ENCODE measurements around the gene ARMC12. TPM values are rescaled to one million over a fixed set of nuclear protein-coding genes. Genes with fewer than 3 reads are reported as not detected.

ARMC12 gene
- polyA plus RNA-seq, 1 donor (not counting 4 experiments of a cell fraction or from before 2014, with no cell fraction given) = 0.54 TPM

DNA sequence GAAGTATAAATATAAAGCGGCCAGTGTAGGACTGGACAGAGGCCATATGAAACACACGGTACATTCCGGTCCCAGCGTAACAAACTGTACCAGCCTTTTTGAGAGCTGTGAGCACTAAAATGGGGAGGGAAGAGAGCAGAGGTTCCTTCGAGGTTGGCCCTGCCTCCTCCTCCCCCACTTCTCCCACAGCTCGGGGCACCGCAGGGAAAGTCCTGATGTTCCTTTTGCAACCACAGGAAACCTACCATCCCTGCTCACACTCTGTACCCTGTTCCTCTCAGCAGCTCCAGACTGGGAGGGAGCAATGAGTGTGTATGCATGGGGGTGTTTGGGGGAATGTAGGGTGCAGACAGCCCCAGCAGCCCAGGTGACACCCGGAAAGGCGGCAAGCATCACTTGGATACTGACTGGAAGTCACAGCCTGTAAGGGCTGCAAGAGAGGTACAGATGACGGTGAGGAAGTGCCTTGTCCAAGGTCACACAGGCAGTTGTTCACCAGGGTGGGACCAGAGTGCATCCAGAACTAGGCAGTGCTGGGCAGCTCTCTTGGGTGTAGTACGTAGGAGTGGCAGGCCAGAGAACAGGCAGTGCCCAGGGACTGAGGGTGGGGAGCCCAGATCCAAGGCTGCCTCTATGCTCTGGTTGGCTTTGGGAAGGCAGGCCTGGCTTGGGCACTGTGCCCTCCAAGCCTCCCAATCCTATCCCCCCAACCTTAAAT, 11.0 kb upstream of the ARMC12 start:
- Histone ChIP-seq H3K27ac (ENCODE audit: control insufficient read depth, insufficient read depth, low read length) (peak overlapping the region; percentile 97), H3K9me3 (ENCODE audit: control insufficient read depth, low read depth, low read length) (no peaks in the 10 kb centered on the region), H3K4me3 (ENCODE audit: control insufficient read depth in 2 of 3, extremely low read depth in 1 of 3, insufficient read depth in 2 of 3, low read depth in 1 of 3, low read length in 3 of 3) (peak overlapping the region in 1 of 3 experiments; percentile 7), H2AFZ (ENCODE audit: control insufficient read depth, low read length) (peak overlapping the region; percentile 49), H3K4me2 (ENCODE audit: control insufficient read depth, extremely low read depth, insufficient read depth, low read depth, low read length) (peak overlapping the region; percentile 86), H3K36me3 (ENCODE audit: control insufficient read depth in 2 of 2, extremely low read depth in 1 of 2, insufficient read depth in 2 of 2, low read length in 2 of 2) (no peaks in the 10 kb centered on the region), H4K20me1 (ENCODE audit: control insufficient read depth, extremely low read depth, insufficient read depth, low read length) (no peaks in the 10 kb centered on the region), H3K9me1 (ENCODE audit: control insufficient read depth, extremely low read depth, insufficient read depth, low read length) (no peaks in the 10 kb centered on the region), H3K4me1 (ENCODE audit: control insufficient read depth, extremely low read depth, insufficient read depth, low read length) (peaks cover 48% of the 10 kb centered on the region), H3K27me3 (ENCODE audit: control insufficient read depth, extremely low read depth, insufficient read depth, low read length) (no peaks in the 10 kb centered on the region), H3K9ac (ENCODE audit: control insufficient read depth, extremely low read depth, insufficient read depth, low read length) (peak overlapping the region; percentile 90), H3K79me2 (ENCODE audit: control insufficient read depth, insufficient read depth, low read length) (no peaks in the 10 kb centered on the region)
- FAIRE-seq = no peak
- dilution Hi-C loops (cut with MboI; ENCODE audit: extremely low pct_ligation_motif_present, low sequenced_read_pairs) = loop anchor here (25.0 kb wide), 1 partner anchor 164 kb away; no protein-coding TSS in a partner anchor
- TF ChIP-seq, protein P1, sequence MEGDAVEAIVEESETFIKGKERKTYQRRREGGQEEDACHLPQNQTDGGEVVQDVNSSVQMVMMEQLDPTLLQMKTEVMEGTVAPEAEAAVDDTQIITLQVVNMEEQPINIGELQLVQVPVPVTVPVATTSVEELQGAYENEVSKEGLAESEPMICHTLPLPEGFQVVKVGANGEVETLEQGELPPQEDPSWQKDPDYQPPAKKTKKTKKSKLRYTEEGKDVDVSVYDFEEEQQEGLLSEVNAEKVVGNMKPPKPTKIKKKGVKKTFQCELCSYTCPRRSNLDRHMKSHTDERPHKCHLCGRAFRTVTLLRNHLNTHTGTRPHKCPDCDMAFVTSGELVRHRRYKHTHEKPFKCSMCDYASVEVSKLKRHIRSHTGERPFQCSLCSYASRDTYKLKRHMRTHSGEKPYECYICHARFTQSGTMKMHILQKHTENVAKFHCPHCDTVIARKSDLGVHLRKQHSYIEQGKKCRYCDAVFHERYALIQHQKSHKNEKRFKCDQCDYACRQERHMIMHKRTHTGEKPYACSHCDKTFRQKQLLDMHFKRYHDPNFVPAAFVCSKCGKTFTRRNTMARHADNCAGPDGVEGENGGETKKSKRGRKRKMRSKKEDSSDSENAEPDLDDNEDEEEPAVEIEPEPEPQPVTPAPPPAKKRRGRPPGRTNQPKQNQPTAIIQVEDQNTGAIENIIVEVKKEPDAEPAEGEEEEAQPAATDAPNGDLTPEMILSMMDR (optimal IDR thresholded peaks at IDR 0.05 in 1 of 3, IDR thresholded peaks at IDR 0.05 in 1 of 3, conservative IDR thresholded peaks at IDR 0.05 in 1 of 3; ENCODE audit: extremely low read depth in 1 of 3, insufficient read depth in 2 of 3, low read length in 3 of 3) = no peak
- no peak for TF ChIP-seq EZH2 (IDR thresholded peaks at IDR 0.05; ENCODE audit: low read length)
- DNase-seq (ENCODE audit: low read depth, low spot score) = no peak

DNA sequence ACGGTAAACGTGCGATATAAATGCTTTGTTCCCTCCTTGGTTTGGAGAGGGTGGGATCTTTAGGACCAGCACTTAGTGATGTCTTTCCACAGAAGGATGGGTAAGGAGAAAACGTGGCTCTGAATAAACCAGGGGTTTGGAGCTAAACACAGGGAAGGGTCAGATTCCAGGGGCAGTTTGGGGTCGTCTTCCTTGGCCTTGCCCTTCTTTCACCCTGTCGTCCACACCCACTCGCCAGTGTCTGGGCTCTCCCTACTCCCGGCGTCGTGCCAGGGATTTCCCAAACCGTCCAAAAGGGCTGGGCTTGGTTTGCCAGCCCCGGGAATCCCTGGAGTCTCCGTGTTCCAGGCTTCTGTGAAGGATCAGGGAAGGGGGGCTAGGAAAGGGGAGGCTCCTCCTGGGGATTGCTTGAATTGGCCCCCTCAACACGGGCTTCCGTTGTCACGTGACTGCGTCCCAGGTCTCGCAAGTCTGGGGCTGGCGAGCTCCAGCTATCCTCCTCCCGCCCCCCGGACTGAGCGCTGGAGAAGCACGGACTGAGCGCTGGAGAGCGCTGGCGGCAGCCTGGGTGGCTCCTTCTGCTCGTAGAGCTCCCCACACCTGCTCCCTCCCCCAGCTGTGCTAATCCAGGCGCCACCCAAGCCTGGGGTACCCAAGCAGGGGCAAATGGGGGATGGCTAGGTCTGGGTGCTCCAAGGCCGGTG, 9.4 kb upstream of the ARMC12 start:
- Histone ChIP-seq H3K4me2 (ENCODE audit: control insufficient read depth, extremely low read depth, insufficient read depth, low read depth, low read length) (peak overlapping the region; percentile 86), H3K4me3 (ENCODE audit: control insufficient read depth in 2 of 3, extremely low read depth in 1 of 3, insufficient read depth in 2 of 3, low read depth in 1 of 3, low read length in 3 of 3) (peak overlapping the region; percentile 33 to 54 (median 34)), H3K79me2 (ENCODE audit: control insufficient read depth, insufficient read depth, low read length) (no peaks in the 10 kb centered on the region), H3K9me3 (ENCODE audit: control insufficient read depth, low read depth, low read length) (no peaks in the 10 kb centered on the region), H3K9ac (ENCODE audit: control insufficient read depth, extremely low read depth, insufficient read depth, low read length) (peak overlapping the region; percentile 90), H4K20me1 (ENCODE audit: control insufficient read depth, extremely low read depth, insufficient read depth, low read length) (no peaks in the 10 kb centered on the region), H3K27me3 (ENCODE audit: control insufficient read depth, extremely low read depth, insufficient read depth, low read length) (no peaks in the 10 kb centered on the region), H3K27ac (ENCODE audit: control insufficient read depth, insufficient read depth, low read length) (peak overlapping the region; percentile 97), H3K36me3 (ENCODE audit: control insufficient read depth in 2 of 2, extremely low read depth in 1 of 2, insufficient read depth in 2 of 2, low read length in 2 of 2) (no peaks in the 10 kb centered on the region), H3K9me1 (ENCODE audit: control insufficient read depth, extremely low read depth, insufficient read depth, low read length) (no peaks in the 10 kb centered on the region), H2AFZ (ENCODE audit: control insufficient read depth, low read length) (peak overlapping the region; percentile 52), H3K4me1 (ENCODE audit: control insufficient read depth, extremely low read depth, insufficient read depth, low read length) (peaks cover 56% of the 10 kb centered on the region)
- DNase-seq (ENCODE audit: low read depth, low spot score) = peak; percentile 19
- TF ChIP-seq, protein P1 (optimal IDR thresholded peaks at IDR 0.05 in 1 of 3, IDR thresholded peaks at IDR 0.05 in 1 of 3, conservative IDR thresholded peaks at IDR 0.05 in 1 of 3; ENCODE audit: extremely low read depth in 1 of 3, insufficient read depth in 2 of 3, low read length in 3 of 3) = no peak
- no peak for FAIRE-seq
- dilution Hi-C loops (cut with MboI; ENCODE audit: extremely low pct_ligation_motif_present, low sequenced_read_pairs) = loop anchor here (25.0 kb wide), 1 partner anchor 165 kb away; no protein-coding TSS in a partner anchor
